Fibroblast of the conjunctiva (primary cell): ENCODE data around the gene NR2C2.
"Not testable (repeated sequence)": the region's sequence is repeated elsewhere in the genome, so short reads cannot be mapped to it uniquely, and the experiment has no call there.

Source experiments
- DNase-seq: peaks from one replicate; pipeline ENCODE4 v3.0.0-alpha.2; 2010; ENCODE audit warnings: low read depth

Gene NR2C2

DNA sequence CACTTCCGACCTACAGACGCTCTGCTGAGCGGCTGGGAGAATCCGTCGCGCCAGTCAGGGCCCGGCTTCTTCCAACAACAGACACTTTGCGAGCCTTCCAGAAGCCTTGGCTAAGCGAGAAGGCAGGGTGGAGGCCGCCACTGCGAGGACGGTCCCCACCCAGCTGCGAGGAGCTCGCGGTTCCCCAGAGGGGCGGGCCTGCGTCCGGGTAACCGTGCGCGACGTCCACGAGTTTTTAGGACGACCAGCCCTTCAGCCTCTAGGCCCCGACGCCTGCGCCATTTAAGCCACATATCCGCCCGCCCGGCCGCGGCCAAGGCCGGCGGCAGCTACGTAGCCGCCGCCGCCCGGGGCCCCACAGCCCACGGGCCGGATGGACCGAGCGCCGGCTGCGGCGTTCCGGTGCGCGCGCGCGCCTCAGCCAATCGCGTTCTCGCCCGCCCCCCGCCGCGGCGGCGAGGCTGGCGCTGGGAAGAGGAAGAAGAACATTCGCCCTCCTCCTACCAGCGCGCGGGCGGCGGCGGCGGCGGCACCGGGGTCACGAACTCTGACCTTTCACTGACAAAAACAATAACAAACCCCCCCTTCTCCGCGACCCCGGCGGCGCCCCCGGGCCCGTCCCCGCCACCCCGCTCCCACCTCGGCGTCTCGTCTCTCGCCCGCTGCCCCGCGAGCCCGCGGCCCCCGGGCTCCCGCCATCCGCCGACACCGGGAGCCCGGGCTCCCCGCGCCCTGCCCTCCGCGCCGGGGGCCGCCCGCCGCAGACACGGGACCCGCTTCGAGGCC is at the start of gene NR2C2:
NR2C2 (plus strand) TSS at position 484 of the 786 bp plus-strand sequence. CDS start 56,332 bp downstream, outside the sequence.
- DNase-seq = peak; percentile 53

- no peak for DNase-seq
Observed at GRCh38 chr3:14898929-14899328, 48.5 kb upstream of the NR2C2 start.

GRCh38 chr3:14899993-14900618 is 47.3 kb upstream of the NR2C2 start:
- no peak for DNase-seq

- no peak for DNase-seq
Observed at GRCh38 chr3:14900881-14901873, 46.2 kb upstream of the NR2C2 start.

DNA sequence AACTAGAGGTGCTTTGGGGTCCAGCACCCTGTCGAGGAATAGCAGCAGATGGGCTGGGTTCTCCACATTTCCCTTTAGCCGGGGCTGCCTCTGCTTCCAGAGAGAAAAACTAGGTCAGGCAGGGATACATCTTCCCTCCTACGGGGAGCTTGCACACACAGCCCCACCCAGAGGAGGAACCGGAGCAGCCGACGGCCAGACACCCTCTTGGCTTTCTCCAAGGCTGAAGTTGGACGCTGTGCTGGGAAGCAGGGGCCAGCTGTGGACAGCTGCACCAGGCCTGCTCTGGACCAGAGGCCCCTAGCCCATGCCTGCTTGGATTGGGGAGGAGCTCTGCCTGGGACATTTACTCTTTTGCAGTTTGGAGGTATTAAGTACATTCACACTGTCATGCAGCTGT is 44.7 kb upstream of the NR2C2 start:
- no peak for DNase-seq

DNA sequence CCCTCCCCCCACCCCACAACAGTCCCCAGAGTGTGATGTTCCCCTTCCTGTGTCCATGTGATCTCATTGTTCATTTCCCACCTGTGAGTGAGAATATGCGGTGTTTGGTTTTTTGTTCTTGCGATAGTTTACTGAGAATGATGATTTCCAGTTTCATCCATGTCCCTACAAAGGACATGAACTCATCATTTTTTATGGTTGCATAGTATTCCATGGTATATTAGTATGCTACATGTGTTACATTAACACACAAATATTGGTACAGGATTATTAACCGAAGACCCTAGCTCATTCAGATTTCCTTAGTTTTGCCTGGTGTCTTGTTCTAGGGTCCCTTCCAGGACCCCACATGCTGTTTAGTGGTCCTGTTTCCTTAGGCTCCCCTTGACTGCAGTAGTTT is 43.9 kb upstream of the NR2C2 start:
- DNase-seq = not testable (repeated sequence)

- no peak for DNase-seq
Observed at GRCh38 chr3:14905055-14905657, 42.2 kb upstream of the NR2C2 start.

GRCh38 chr3:14906355-14906971 is 40.9 kb upstream of the NR2C2 start:
- no peak for DNase-seq

DNA sequence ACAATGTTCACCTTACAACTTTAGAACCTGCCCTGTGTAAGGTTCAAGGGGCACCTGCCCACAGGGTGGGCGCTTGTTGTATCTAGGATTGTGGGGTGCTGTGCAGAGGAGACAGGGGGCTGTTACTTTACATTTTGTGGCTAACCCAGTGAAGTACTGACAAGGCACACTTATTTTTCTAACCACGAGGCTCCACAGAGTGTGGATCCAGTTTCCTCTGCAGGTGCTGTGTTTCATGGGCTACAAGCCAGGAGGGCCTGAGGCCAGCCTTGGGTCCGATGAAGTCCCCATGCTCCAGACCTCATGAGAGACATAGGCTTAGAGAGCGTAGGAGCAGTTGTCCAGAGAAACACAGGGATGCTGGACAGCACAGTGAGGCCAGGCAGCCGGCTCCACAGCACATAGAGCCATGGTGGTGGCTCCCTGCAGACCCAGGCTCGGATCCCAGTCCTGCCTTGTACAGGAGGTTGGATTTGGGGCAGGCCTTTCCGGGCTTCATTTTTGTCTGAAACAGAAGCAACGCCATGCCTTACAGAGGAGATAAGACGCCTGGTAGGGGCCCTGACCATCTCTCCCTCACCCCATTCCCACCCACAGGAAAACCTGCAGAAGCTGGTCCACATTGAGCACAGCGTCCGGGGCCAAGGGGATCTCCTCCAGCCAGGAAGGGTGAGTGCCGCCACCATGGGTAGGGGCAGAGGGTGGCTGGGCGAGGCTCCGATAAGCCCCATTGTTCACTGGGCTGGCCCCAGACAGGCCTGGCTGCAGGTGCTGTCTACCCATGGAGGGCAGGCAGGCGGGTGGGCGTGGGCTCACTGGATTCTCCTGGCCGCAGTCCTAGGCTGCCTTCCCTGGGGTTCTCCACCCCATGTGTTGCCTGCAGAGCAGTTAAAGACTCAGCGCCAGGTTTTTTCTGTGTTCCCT is 40.1 kb upstream of the NR2C2 start:
- DNase-seq = no peak

DNA sequence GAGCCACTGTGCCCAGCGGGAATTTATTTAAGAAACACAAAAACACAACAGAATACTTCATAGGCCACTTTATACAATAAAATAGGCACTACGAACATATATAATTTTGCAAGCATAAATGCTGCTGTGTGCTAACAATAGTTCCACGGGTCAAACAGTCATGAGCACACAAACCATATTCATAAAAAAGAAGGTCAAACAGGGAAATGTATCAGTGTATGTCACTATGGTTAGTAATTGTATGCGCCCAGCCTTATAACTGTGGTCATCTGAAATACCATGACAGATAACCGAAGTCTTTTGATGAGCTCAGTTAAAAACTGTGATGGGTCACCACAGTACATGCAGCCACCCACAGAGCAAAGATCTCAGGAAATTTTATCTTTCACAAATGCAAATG is 38.1 kb upstream of the NR2C2 start:
- DNase-seq = no peak

DNA sequence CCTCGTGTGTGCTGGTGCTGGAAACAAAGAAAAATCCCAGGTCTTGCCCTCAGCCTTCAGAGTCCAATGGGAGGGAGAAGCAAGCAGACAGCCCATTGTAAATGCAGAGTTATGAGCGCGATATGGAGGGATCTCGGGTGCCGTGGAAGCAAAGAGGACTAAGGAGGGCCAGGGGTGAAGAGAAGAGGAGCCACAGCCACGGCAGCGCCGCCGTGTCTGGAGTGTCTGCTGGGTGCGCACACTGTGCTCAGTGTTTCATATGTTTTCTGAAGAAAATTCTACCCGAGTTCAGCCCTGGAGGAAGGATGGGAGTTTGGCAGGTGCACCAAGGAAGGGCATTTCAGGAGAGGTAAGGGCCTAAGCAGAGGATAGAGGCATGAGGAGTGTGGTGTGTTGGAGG is 35.7 kb upstream of the NR2C2 start:
- DNase-seq = no peak

- no peak for DNase-seq
Observed at GRCh38 chr3:14913071-14913925, 34.1 kb upstream of the NR2C2 start.

DNA sequence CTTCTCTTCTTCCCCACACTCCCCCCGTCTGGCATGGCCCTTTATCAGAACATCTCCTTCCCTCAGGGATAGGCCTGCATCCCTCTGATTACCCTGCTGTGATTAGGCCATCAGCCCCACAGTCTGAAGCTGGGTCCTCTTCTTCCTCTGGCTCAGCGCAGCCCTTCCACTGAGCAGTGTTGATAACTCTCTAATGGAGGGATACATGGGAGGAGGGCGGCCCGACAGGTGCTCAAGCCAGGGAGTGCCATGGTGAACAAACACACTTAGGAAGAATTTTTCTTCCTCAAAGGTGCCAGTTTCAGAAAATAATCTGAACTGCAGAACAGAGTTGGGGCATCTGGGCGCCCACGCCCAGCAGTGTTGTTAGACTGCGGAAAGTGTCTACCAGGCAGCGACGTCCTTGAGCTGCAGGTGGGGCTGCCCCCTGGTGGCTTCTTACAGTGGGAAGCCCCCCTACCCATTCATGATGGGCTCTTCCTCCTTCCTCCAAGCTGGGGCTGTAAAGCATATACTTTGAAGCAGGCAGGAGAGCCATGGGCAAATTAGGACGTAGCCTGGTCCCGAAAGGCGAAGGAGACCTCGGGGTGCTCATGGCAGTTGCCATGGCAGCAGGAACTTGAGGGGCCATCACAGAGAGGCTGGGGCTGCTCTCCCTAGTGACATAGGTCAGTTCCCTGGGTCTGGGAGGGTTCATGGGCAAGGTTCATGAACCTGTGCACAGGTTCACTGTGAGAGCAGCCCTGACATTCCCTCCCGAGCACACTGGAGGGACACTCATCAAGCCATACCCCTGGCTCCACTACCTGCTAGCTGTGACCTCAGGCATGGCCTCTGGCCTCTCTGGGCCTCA is 33.2 kb upstream of the NR2C2 start:
- DNase-seq = no peak

DNA sequence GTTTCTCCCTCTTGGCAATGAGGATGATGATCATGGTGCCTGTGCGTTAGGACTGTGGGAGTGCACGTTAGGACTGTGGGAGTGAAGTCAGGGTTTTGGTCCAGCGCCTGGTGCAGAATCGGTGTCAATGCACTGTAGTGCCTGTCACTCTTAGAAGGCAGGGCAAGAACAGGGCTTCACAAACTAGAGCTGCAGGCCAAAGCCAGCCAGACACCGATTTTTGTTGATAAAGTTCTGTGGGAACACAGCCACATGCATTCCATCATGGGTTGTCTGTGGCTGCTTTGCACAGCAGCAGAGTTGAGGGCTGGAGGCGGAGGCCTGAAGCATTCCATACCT is 32.6 kb upstream of the NR2C2 start:
- no peak for DNase-seq

DNA sequence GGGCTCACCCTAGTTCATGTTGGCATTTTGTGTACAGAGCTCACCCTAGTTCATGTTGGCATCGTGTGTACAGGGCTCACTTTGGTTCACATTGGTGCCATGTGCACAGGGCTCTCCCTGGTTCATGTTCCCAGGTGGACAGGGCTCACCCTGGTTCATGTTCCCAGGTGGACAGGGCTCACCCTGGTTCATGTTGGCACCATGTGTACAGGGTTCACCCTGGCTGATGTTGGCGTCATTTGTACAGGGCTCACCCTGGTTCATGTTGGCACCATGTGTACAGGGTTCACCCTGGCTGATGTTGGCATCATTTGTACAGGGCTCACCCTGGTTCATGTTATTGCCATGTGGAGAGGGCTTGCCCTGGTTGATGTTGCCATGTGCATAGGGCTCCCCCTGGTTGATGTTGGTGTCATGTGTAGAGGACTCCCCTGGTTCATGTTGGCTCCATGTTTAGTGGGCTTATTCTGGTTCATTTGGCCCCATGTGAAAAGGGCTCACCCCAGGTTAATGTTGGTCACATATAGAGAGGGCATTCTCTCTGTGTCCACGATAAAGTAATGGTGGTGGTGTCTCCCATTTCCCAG is 31.7 kb upstream of the NR2C2 start:
- DNase-seq = no peak

DNA sequence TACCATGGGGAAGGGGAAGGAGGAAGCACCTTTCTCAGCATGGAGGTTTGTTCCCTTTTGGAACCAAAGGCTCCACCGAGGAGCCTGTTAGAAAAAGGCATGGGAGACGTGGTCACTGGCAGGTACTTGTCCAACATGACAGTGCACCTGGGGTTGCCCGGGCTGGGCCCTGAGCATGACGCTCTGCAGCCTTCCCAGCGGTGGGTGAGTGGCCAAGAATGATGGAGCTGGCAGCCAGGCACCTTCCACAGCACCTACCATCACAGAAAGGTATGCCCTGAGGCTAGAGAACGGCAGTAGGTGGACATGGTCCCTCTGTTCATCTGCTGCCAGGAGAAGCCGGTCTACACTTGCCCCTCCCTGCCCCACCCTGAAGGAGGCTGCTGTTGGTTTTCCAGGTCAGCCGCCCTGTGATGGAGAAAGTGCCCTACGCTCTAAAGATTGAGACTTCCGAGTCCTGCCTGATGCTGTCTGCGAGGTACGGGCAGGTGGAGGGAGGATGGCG is 29.0 kb upstream of the NR2C2 start:
- DNase-seq = no peak

DNA sequence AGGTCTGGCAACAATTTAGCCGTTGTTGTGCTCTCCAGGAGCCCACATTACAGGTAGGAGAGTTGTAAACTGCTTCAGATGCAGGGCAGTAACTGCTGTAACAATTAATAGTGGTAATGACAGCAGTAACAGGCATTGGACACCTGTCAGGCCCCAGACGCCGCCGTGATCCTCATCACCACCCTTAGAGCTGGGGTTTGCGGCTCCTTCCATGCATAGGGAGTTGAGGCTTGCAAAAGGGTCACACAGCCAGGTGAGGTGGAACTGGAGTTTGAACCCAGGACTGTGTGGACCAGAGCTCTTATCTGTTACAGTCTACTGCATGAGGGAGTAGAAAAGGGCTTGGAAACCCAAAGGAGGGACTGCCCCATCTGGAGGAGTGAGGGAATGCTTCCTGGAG is 26.8 kb upstream of the NR2C2 start:
- no peak for DNase-seq

DNA sequence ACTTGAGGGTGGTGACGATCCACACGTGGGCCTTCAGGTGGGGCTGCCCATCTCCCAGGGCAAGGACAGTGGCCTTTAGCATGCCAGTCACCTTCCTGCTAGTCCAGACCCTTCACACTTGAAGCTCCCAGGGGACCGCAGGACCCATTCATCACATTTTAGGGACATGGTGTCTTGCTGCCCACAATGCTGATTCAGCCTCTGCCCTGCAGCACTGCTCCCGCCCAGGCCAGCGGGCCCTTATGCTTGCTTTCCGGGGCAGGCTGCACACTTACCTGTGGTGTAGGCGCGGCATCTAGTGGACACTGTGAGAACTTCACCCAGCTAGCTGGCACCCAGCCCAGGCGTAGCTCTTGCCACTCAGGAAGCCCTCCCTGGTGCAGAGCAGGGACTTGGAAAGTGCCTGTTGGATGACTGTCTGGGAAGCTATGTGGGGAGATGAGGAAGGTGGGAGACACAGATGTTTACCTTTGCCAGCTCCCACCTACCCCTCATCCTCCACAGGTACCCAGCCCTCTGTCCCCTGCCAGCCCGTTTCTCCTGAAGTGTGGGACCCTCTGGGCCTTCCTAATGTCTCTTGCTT is 26.3 kb upstream of the NR2C2 start:
- DNase-seq = peak; percentile 77
